Uterus (tissue), 2 donors: ENCODE data around the gene TANC2.

Experiments used
- CTCF ChIP-seq, 4 experiments: fragments of 200-600 bp in 2 of 4; fragments of 450-650 bp in 2 of 4; sonication (generic) in 2 of 4; IDR thresholded peaks; one replicate each; pipeline ENCODE4 v1.5.1; 2016 to 2019; ENCODE audit warnings: antibody characterized with exemption in 4 of 4, mild to moderate bottlenecking in 2 of 4, moderate library complexity in 1 of 4
- POLR2A ChIP-seq, 2 donors: fragments of 450-650 bp; IDR thresholded peaks; one replicate each; pipeline ENCODE4 v1.6.1; 2016; ENCODE audit warnings: antibody characterized with exemption in 2 of 2, mild to moderate bottlenecking in 1 of 2, moderate library complexity in 1 of 2

DNA sequence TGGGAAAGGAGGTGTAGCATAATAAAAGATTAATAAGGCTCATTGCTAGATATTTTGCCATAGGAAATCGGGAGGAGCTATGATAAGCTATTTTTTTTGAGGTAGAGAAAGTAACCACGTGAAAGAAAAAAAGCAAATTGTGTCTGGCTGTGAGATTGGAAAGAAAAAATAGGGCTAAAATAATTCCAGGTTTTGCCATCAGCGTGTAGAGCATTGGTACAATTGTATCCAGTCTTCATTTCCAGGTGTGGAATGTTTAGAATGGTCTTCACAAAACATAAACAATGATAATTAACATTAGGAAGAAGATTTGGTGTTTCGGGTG is 1.1 kb downstream of the TANC2 start:
- no peak for TF ChIP-seq POLR2A (IDR thresholded peaks at IDR 0.05)
- TF ChIP-seq CTCF (IDR thresholded peaks at IDR 0.05) = no peak
